Thoracic aorta (tissue), 2 donors: ENCODE results near the gene SCIMP. TPM values are rescaled to one million over a fixed set of nuclear protein-coding genes. Genes with fewer than 3 reads are reported as not detected.

ENCODE experiments used
- ATAC-seq: fragments of 150-250 bp; one replicate; pipeline ENCODE4 v1.8.0; 2017; ENCODE audit warnings: low read depth; ENCODE audit not compliant: insufficient number of reproducible peaks, low FRiP score
- DNase-seq: peaks from one replicate; pipeline ENCODE4 v3.0.0-alpha.2; 2020; ENCODE audit warnings: low spot score
- H3K27ac ChIP-seq, 2 donors: fragments of 200-600 bp; sonication (generic); 1 replicate in 1 of 2; 2 replicates in 1 of 2; pipeline ENCODE4 v1.5.1; 2016; ENCODE audit warnings: mild to moderate bottlenecking in 2 of 2, moderate library complexity in 2 of 2
- H3K27me3 ChIP-seq: fragments of 200-600 bp; sonication (generic); replicated peaks from 2 replicates; pipeline ENCODE4 v1.6.0; 2016; ENCODE audit warnings: mild to moderate bottlenecking; ENCODE audit not compliant: insufficient read depth
- H3K36me3 ChIP-seq: fragments of 200-600 bp; sonication (generic); one replicate; pipeline ENCODE4 v1.5.1; 2016
- H3K4me1 ChIP-seq, 2 donors: fragments of 200-600 bp; sonication (generic); 1 replicate in 1 of 2; 2 replicates in 1 of 2; pipeline versions ENCODE4 v1.5.1 to v1.6.0; 2016; ENCODE audit warnings: low read depth in 2 of 2, mild to moderate bottlenecking in 1 of 2; ENCODE audit not compliant: control insufficient read depth in 1 of 2
- H3K4me3 ChIP-seq: fragments of 200-600 bp; sonication (generic); 2 replicates; pipeline ENCODE4 v1.5.1; 2016; ENCODE audit warnings: mild to moderate bottlenecking
- H3K9me3 ChIP-seq: fragments of 200-600 bp; sonication (generic); 2 replicates; pipeline ENCODE4 v1.5.1; 2016
- CTCF ChIP-seq: fragments of 200-600 bp; sonication (generic); IDR thresholded peaks from one replicate; pipeline ENCODE4 v1.5.1; 2019; ENCODE audit warnings: antibody characterized with exemption
- total RNA-seq, 2 donors: library from RNA; depleted of rRNA; stranded (reverse); fragments of >200 nt; gene quantifications; one replicate each; pipeline versions ENCODE4 v1.1.0 to v1.2.3, GENCODE V29; 2016

SCIMP gene
- total RNA-seq, 2 donors from 2014 or later = 13.4 to 14.9 TPM

DNA sequence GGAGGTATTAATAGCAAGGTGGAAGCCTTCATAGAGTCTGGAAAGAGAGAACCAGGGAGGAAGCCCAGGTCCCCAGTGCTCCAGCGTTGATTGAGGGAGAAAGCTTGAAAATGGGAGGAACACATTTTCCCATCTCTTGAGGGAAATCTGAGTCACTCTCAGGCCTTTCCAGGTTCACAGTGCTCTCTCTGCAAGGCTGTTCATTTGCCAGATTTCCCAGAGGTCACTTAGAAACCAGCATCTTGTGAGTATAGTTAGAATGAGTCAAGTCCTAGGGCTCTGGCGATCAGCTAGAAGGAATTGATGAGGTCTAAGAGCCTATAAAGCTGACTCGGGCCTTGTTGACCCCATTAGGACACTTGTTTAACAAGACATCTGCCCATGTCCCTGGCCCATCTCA lies 25.3 kb downstream of the SCIMP start:
- H3K4me1 ChIP-seq = no peaks in the 10 kb centered on the region
- no peaks in the 10 kb centered on the region for H3K9me3 ChIP-seq
- ATAC-seq = no peak
- peaks cover 5% of the 10 kb centered on the region for H3K36me3 ChIP-seq
- no peak for DNase-seq
- no peak overlapping the region for H3K4me3 ChIP-seq
- no peaks in the 10 kb centered on the region for H3K27me3 ChIP-seq
- no peak for TF ChIP-seq CTCF
- H3K27ac ChIP-seq = no peak overlapping the region

DNA sequence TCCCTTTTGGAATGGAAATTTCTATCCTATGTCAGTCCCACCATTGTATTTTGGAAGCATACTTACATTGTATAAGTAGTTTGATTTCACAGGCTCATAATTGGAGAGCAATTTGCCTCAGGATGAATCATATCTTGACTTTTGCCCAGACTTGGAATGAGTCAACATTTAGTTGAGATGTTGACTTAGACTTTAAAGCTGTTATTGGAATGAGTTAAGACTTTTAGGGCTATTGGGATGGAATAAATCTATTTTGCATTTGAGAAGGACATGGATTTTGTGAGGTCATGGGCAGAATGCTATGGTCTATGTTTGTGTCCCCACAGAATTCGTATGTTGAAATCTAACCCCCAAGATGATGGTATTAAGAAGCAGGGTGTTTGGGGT lies 30.8 kb downstream of the SCIMP start:
- no peak for ATAC-seq
- Histone ChIP-seq H3K9me3 (no peaks in the 10 kb centered on the region), H3K27ac (no peak overlapping the region), H3K4me1 (no peaks in the 10 kb centered on the region), H3K36me3 (no peaks in the 10 kb centered on the region), H3K4me3 (no peak overlapping the region), H3K27me3 (no peaks in the 10 kb centered on the region)
- DNase-seq = no peak
- TF ChIP-seq CTCF = no peak

DNA sequence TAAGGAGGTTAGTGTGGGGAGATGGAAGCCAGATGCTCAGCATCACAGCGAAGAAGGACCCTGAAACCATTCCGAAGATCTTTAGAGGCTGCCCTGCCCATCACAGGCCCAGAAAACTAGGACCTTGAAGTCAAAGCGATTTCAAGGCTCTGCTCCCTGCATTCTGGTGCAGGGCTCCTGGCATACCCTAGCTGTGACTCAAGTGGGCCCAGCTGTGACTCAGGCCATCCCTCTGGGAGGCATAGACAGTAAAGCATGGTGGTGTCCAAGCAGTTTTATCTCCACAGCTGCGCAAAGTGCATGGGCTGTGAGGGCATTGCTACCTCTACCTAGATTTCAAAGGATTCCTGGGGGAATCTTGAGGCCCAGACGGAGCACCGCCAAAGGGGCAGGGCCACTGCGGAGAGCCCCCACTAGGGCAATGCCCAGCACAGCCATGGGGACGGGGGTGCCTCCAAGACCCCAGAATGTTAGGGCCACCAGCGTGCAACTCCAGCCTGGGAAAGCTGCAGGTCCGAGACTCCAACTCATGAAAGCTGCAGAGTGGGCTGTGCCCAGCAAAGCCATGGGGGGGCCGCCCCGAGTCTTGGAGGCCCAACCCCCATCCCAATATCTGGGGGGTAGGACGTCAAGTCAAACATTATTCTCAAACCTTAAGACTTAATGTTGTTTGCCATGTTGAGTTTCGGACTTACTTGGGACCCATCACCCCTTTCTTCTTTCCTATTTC lies 31.3 kb downstream of the SCIMP start:
- no peaks in the 10 kb centered on the region for H3K36me3 ChIP-seq
- H3K27me3 ChIP-seq = no peaks in the 10 kb centered on the region
- no peak for TF ChIP-seq CTCF
- no peak for ATAC-seq
- H3K4me3 ChIP-seq = no peak overlapping the region
- DNase-seq = no peak
- H3K4me1 ChIP-seq = no peaks in the 10 kb centered on the region
- H3K27ac ChIP-seq = no peak overlapping the region
- no peaks in the 10 kb centered on the region for H3K9me3 ChIP-seq

DNA sequence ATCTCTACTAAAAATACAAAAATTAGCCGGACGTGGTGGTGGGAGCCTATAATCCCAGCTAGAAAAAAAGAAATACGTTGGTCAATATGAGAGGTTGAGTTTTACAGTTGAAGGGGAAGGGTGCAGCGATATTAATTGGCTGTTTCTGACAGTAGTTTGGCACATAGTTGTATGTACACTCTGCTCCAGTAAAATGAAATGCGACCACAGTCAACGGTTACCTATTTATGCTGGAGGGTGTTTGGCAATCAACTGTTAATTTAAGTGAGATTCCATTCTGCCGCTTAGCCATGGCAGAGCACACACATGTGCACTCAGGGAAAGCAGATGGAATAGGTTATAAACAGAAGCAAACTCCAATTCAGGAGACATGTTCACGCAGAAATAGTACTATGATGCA lies 33.6 kb downstream of the SCIMP start:
- ATAC-seq (no peak), DNase-seq (no peak)
- Histone ChIP-seq H3K27ac (no peak overlapping the region), H3K4me1 (no peaks in the 10 kb centered on the region), H3K4me3 (no peak overlapping the region), H3K9me3 (no peaks in the 10 kb centered on the region), H3K27me3 (no peaks in the 10 kb centered on the region), H3K36me3 (no peaks in the 10 kb centered on the region)
- TF ChIP-seq CTCF = no peak

GRCh38 chr17:5200360-5200759 lies 34.3 kb downstream of the SCIMP start:
- no peaks in the 10 kb centered on the region for H3K4me1 ChIP-seq
- no peak overlapping the region for H3K4me3 ChIP-seq
- no peak for DNase-seq
- no peaks in the 10 kb centered on the region for H3K36me3 ChIP-seq
- H3K9me3 ChIP-seq = no peaks in the 10 kb centered on the region
- TF ChIP-seq CTCF = no peak
- ATAC-seq = no peak
- H3K27me3 ChIP-seq = no peaks in the 10 kb centered on the region
- no peak overlapping the region for H3K27ac ChIP-seq
